Lower leg skin (tissue), 4 donors: ENCODE data around the gene NOX5. TPM values are rescaled to one million over a fixed set of nuclear protein-coding genes. Genes with fewer than 3 reads are reported as not detected.

Experiments
- DNase-seq, 2 donors: peaks; one replicate each; pipeline ENCODE4 v3.0.0-alpha.2; 2019; ENCODE audit warnings: low spot score in 2 of 2
- H3K4me3 ChIP-seq: fragments of 200-600 bp; sonication (generic); 2 replicates; pipeline ENCODE4 v1.5.1; 2017; ENCODE audit warnings: mild to moderate bottlenecking, low read depth; ENCODE audit not compliant: poor library complexity, severe bottlenecking
- POLR2A ChIP-seq, 2 donors: fragments of 450-650 bp; IDR thresholded peaks; one replicate each; pipeline ENCODE4 v1.6.1; 2016 to 2017; ENCODE audit warnings: antibody characterized with exemption in 2 of 2, mild to moderate bottlenecking in 1 of 2, moderate library complexity in 1 of 2
- WGBS, 2 donors: methylation state at CpG; one replicate each; pipeline ENCODE4 v1.1.5; 2018; 5-methylcytosine and 5-hydroxymethylcytosine counted together
- intact Hi-C: fragments of 100-400 bp; cut with DNase I; formaldehyde crosslinking; loops from one replicate; pipeline ENCODE4 v1.15.0; 2023; ENCODE audit warnings: low total_unique reads
- total RNA-seq, 4 donors: library from RNA; depleted of rRNA; stranded (reverse); fragments of >200 nt; gene quantifications; one replicate each; pipeline ENCODE4 v1.1.0, GENCODE V29; 2016
- TF ChIP-seq, protein P1 (sequence below), 3 donors: fragments of 450-650 bp; IDR thresholded peaks; one replicate each; pipeline ENCODE4 v1.5.1; 2016; ENCODE audit warnings: antibody characterized with exemption in 3 of 3, mild to moderate bottlenecking in 3 of 3, moderate library complexity in 2 of 3

The NOX5 gene
- total RNA-seq, 4 donors from 2014 or later = 0.04 to 0.29 (median 0.12) TPM

DNA sequence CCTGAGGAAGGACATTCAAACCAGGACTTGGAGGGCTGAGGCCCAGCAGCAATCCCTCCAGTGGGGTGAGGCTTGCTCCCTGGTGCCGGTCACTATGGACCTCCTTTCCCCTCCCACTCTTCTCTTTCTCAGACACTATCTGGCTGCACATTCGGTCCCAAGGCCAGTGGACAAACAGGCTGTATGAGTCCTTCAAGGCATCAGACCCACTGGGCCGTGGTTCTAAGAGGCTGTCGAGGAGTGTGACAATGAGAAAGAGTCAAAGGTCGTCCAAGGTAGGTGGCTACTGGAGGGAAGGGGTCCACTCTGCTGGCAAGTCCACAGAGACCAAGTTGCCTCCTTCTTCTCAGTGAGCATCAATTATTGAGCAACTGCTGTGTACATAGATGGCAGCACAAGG is 28.0 kb downstream of the NOX5 start:
- intact Hi-C loops = no loop called here
- H3K4me3 ChIP-seq = no peak overlapping the region
- TF ChIP-seq, protein P1, sequence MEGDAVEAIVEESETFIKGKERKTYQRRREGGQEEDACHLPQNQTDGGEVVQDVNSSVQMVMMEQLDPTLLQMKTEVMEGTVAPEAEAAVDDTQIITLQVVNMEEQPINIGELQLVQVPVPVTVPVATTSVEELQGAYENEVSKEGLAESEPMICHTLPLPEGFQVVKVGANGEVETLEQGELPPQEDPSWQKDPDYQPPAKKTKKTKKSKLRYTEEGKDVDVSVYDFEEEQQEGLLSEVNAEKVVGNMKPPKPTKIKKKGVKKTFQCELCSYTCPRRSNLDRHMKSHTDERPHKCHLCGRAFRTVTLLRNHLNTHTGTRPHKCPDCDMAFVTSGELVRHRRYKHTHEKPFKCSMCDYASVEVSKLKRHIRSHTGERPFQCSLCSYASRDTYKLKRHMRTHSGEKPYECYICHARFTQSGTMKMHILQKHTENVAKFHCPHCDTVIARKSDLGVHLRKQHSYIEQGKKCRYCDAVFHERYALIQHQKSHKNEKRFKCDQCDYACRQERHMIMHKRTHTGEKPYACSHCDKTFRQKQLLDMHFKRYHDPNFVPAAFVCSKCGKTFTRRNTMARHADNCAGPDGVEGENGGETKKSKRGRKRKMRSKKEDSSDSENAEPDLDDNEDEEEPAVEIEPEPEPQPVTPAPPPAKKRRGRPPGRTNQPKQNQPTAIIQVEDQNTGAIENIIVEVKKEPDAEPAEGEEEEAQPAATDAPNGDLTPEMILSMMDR (IDR thresholded peaks at IDR 0.05) = no peak
- no peak for TF ChIP-seq POLR2A (IDR thresholded peaks at IDR 0.05)
- WGBS, 2 donors = 86 to 93% methylated on average over 5 of the region's 5 CpGs
- DNase-seq = peak in 1 of 2 donors; percentile 54

DNA sequence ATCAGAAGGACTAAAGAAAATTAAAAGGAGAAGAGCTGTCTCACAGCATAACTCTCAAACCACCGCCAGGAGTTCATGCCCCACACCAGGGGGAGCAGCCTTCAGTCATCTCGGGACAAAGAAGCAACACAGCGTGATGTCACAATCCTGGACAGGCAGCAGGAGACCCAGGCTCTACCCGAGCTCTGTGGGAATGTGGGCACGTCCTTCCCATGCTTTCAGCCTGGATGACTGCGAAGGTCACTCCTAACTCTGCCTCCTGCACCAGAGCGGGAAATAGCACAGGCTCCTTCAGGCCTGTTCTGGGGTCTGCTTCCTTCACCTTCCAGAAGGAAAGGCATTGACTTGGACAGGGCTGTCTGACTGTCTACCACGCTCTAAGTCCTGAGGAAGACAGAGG is 31.3 kb downstream of the NOX5 start:
- H3K4me3 ChIP-seq = no peak overlapping the region
- WGBS, 2 donors = 64 to 68% methylated on average over 8 of the region's 8 CpGs
- TF ChIP-seq, protein P1 (IDR thresholded peaks at IDR 0.05) = no peak
- TF ChIP-seq POLR2A (IDR thresholded peaks at IDR 0.05) = no peak
- DNase-seq = peak in 1 of 2 donors; percentile 26
- intact Hi-C loops = no loop called here

DNA sequence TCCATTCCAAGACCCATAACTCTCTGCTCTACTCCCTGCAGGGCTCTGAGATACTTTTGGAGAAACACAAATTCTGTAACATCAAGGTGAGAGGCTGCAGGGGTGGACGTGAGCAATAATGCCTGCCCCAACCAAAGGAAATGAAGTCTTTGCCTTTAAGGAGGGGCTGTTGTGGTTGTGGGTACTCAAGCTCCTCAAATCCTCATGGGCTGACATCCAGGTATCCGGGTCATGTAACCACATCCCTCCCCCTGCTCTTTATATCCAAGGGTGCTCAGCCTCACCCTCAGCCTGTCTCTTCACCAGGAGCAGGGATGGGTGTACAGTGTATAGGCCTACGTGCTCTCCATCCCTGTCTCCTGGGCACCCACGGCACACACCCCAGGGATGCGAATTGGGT is 32.3 kb downstream of the NOX5 start:
- intact Hi-C loops = no loop called here
- TF ChIP-seq, protein P1 (IDR thresholded peaks at IDR 0.05) = no peak
- no peak for TF ChIP-seq POLR2A (IDR thresholded peaks at IDR 0.05)

DNA sequence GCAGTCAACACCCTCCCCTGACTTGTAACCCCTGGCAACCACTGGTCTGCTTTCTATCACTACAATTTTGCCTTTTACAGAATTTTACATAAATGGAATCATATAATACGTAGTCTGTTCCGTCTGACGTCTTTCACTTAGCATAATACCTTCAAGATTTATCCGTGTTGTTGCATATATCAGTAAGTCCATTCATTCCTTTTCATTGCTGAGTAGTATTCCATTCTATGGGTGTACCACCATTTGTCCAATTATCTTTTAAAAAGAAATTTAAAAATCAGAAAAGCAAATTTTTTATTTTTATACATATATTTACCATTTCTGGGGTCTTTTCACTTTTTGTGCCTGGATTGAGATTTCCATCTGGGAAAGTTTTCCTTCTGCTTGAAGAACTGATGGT is 35.5 kb downstream of the NOX5 start:
- 93 to 95% methylated on average over 4 of the region's 4 CpGs for WGBS, 2 donors
- intact Hi-C loops = no loop called here

More for the DNA sequence above, 32.3 kb downstream of the NOX5 start:
- peak in 1 of 2 donors; percentile 64 for DNase-seq
- WGBS, 2 donors = 81 to 87% methylated on average over 5 of the region's 5 CpGs
- H3K4me3 ChIP-seq = no peak overlapping the region

DNA sequence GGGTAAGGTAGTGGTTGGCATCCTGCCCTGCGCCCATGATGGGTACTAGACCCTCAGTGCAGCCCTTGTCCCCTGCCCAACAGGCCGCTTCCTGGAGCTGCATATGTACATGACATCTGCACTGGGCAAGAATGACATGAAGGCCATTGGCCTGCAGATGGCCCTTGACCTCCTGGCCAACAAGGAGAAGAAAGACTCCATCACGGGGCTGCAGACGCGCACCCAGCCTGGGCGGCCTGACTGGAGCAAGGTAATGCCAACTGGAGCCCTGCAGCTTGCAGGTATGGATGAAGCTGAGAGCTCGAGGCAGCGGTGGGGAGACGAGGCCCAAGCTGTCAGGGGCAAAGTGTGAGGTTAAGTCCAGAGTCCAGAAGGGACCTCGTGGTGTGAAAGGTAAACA is 40.8 kb downstream of the NOX5 start:
- intact Hi-C loops = loop anchor here (5.0 kb wide), 1 partner anchor 342 kb away; no protein-coding TSS in a partner anchor
- 90 to 96% methylated on average over 8 to 10 of the region's 10 CpGs for WGBS, 2 donors
- no peak for TF ChIP-seq POLR2A (IDR thresholded peaks at IDR 0.05)
- TF ChIP-seq, protein P1 (IDR thresholded peaks at IDR 0.05) = no peak
- H3K4me3 ChIP-seq = no peak overlapping the region
- DNase-seq = no peak

More for the DNA sequence above, 35.5 kb downstream of the NOX5 start:
- no peak overlapping the region for H3K4me3 ChIP-seq
- no peak for DNase-seq
- TF ChIP-seq POLR2A (IDR thresholded peaks at IDR 0.05) = no peak
- TF ChIP-seq, protein P1 (IDR thresholded peaks at IDR 0.05) = no peak

DNA sequence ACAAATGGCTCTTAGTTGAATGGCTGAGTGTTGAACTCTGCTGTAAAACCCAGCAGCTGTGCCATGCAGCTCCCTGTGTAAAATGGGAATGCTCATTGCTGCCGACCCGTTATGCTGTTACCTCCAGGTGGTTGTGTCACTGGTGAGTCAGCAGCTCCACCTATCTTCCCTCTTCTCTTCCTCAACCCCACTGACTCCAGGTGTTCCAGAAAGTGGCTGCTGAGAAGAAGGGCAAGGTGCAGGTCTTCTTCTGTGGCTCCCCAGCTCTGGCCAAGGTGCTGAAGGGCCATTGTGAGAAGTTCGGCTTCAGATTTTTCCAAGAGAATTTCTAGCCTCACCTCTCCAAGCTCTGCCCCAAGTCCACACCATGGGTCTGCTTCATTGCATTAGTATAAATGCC is 41.9 kb downstream of the NOX5 start:
- 41 to 50% methylated on average over 3 of the region's 3 CpGs for WGBS, 2 donors
- H3K4me3 ChIP-seq = no peak overlapping the region
- DNase-seq = no peak
- intact Hi-C loops = loop anchor here (5.0 kb wide), 1 partner anchor 341 kb away; no protein-coding TSS in a partner anchor
- no peak for TF ChIP-seq POLR2A (IDR thresholded peaks at IDR 0.05)
- TF ChIP-seq, protein P1 (IDR thresholded peaks at IDR 0.05) = no peak
